Activated B cell treated with CpG ODN at 0.5 μM for 24 hours (primary cell): Measurements from ENCODE around the gene UBP1. TPM values are rescaled to one million over a fixed set of nuclear protein-coding genes. Genes with fewer than 3 reads are reported as not detected.
"Not testable (repeated sequence)": the region's sequence is repeated elsewhere in the genome, so short reads cannot be mapped to it uniquely, and the experiment has no call there.

Experiments
- ATAC-seq: fragments of 200-7000 bp; cut with Tn5 transposase; one replicate; pipeline ENCODE4 v1.10.0; 2021; ENCODE audit warnings: low read depth, mild to moderate bottlenecking, moderate library complexity
- CTCF ChIA-PET: fragments of 350-600 bp; sonication (Branson Sonifier 250); formaldehyde crosslinking; loops from one replicate; lab custom pipeline; 2021; ENCODE audit warnings: antibody characterized with exemption; lab: Charles Lee
- POLR2A ChIA-PET: fragments of 350-600 bp; sonication (Branson Sonifier 250); formaldehyde crosslinking; loops from one replicate; lab custom pipeline; 2021; ENCODE audit warnings: antibody characterized with exemption; lab: Charles Lee
- DNase-seq: peaks from one replicate; pipeline ENCODE4 v3.0.0; 2022
- H3K27ac Mint-ChIP-seq: one replicate; pipeline ENCODE4 v1.8.0; 2020; ENCODE audit warnings: mixed read lengths
- H3K27me3 Mint-ChIP-seq: one replicate; pipeline ENCODE4 v1.8.0; 2021; ENCODE audit warnings: mixed read lengths
- H3K36me3 Mint-ChIP-seq: one replicate; pipeline ENCODE4 v1.8.0; 2021; ENCODE audit warnings: low read depth, mixed read lengths
- H3K4me1 Mint-ChIP-seq: one replicate; pipeline ENCODE4 v1.8.0; 2021; ENCODE audit warnings: mixed read lengths
- H3K4me3 Mint-ChIP-seq: one replicate; pipeline ENCODE4 v1.8.0; 2020; ENCODE audit warnings: mild to moderate bottlenecking, mixed read lengths
- H3K9me3 Mint-ChIP-seq: one replicate; pipeline ENCODE4 v1.8.0; 2020; ENCODE audit warnings: mixed read lengths
- intact Hi-C: fragments of 100-400 bp; cut with micrococcal nuclease; formaldehyde crosslinking; loops from one replicate; pipeline ENCODE4 v1.15.1; 2024
- total RNA-seq: library from RNA; stranded (reverse); gene quantifications from 2 replicates; pipeline ENCODE4 v1.2.3, GENCODE V29; 2022
- TF ChIP-seq, protein P1 (sequence below): fragments of 200-600 bp; IDR thresholded peaks from one replicate; pipeline ENCODE4 v1.8.0; 2022; ENCODE audit warnings: antibody characterized with exemption, mild to moderate bottlenecking

The UBP1 gene
- total RNA-seq, 1 donor from 2014 or later: 68.6 TPM

DNA sequence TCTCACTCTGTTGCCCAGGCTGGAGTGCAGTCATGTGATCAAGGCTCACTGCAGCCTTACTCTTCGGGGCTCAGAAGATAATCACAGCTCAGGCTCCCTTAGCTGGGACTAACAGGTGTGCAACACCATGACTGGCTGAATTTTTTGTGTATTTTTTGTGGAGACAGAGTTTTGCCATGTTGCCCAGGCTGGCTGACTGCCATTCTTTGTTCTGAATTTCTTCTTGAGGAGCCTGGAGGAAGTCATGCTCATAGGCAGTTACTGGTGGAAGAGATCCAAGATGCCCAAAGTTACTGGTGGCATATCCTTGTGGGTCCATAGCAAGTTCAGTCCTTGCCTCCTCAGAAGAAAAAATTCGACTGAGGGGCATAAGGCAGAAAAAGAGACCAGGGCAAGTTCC is 16.6 kb upstream of the UBP1 start:
- CTCF ChIA-PET: no interaction called here

DNA sequence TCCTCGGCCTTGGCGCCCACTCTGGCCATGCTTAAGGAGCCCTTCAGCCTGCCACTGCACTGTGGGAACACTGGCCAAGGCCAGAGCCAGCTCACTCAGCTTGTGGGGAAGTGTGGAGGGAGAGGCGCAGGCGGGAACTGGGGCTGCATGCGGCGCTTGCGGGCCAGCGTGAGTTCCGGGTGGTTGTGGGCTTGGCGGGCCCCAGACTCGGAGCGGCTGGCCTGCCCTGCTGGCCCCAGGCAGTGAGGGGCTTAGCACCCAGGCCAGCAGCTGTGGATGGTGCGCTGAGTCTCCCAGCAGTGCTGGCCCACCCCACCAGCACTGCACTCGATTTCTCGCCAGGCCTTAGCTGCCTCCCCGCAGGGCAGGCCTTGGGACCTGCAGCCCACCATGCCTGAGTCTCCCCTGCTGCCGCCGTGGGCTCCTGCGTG is 13.1 kb upstream of the UBP1 start:
- ChIA-PET CTCF (no interaction called here), POLR2A (no interaction called here)
- peaks cover 3% of the 10 kb centered on the region for H3K4me1 Mint-ChIP-seq
- H3K27ac Mint-ChIP-seq: no peak overlapping the region
- peaks cover 4% of the 10 kb centered on the region for H3K36me3 Mint-ChIP-seq
- H3K9me3 Mint-ChIP-seq: peaks cover 11% of the 10 kb centered on the region
- intact Hi-C loops: no loop called here
- no peak overlapping the region for H3K4me3 Mint-ChIP-seq
- TF ChIP-seq, protein P1, sequence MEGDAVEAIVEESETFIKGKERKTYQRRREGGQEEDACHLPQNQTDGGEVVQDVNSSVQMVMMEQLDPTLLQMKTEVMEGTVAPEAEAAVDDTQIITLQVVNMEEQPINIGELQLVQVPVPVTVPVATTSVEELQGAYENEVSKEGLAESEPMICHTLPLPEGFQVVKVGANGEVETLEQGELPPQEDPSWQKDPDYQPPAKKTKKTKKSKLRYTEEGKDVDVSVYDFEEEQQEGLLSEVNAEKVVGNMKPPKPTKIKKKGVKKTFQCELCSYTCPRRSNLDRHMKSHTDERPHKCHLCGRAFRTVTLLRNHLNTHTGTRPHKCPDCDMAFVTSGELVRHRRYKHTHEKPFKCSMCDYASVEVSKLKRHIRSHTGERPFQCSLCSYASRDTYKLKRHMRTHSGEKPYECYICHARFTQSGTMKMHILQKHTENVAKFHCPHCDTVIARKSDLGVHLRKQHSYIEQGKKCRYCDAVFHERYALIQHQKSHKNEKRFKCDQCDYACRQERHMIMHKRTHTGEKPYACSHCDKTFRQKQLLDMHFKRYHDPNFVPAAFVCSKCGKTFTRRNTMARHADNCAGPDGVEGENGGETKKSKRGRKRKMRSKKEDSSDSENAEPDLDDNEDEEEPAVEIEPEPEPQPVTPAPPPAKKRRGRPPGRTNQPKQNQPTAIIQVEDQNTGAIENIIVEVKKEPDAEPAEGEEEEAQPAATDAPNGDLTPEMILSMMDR: no peak
- DNase-seq: no peak
- ATAC-seq: no peak
- H3K27me3 Mint-ChIP-seq: no peaks in the 10 kb centered on the region

More for the DNA sequence above, 16.6 kb upstream of the UBP1 start:
- TF ChIP-seq, protein P1: no peak
- Mint-ChIP-seq H3K4me1 (peaks cover 3% of the 10 kb centered on the region), H3K27me3 (no peaks in the 10 kb centered on the region), H3K36me3 (peaks cover 16% of the 10 kb centered on the region), H3K27ac (no peak overlapping the region), H3K4me3 (no peak overlapping the region), H3K9me3 (peaks cover 25% of the 10 kb centered on the region)
- POLR2A ChIA-PET: no interaction called here
- ATAC-seq (no peak), DNase-seq (no peak)
- intact Hi-C loops: no loop called here

DNA sequence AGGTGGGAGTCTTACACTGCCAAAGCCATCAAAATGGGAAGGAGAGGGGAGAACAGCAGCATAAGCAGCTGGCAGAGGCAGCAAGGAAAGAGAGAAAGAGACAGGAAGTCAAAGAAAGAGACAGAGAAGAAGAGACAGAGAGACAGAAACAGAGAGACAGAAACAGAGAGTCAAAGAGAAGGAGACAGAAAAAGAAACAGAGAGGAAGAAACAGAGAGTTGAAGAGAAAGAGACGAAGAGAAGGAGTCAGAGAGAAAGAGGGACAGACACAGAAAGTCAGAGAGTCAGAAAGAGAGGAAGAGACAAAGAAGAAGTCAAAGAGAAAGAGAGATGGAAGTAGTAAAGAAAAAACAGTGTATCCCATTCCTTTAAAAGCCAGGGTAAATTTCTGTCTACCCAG is 11.8 kb upstream of the UBP1 start:
- DNase-seq, ATAC-seq, intact Hi-C loops, H3K9me3 Mint-ChIP-seq, H3K4me3 Mint-ChIP-seq, H3K36me3 Mint-ChIP-seq, CTCF ChIA-PET, H3K4me1 Mint-ChIP-seq, POLR2A ChIA-PET, H3K27ac Mint-ChIP-seq, H3K27me3 Mint-ChIP-seq: not testable (repeated sequence)

DNA sequence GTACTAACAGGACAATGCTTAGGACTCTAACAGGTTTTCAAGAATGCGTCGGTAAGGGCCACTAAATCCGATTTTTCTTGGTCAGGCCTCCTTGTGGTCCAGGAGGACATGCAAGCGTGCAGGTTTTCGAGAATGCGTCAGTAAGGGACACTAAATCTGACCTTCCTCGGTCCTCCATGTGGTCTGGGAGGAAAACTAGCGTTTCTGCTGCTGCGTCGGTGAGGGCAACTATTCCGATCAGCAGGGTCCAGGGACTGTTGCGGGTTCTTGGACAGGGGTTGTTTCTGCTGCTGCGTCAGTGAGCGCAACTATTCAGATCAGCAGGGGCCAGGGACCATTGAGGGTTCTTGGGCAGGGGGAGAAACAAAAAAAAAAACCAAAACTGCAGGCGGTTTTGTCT is 7.8 kb upstream of the UBP1 start:
- intact Hi-C loops: loop anchor here (10.0 kb wide), 1 partner anchor 1343 kb away; the partner anchor contains the start of gene GPD1L
- TF ChIP-seq, protein P1: no peak
- no peaks in the 10 kb centered on the region for H3K9me3 Mint-ChIP-seq
- no peaks in the 10 kb centered on the region for H3K36me3 Mint-ChIP-seq
- no peaks in the 10 kb centered on the region for H3K27me3 Mint-ChIP-seq
- no peak for DNase-seq
- no peak overlapping the region for H3K4me3 Mint-ChIP-seq
- ATAC-seq: no peak
- POLR2A ChIA-PET: no interaction called here
- peaks cover 10% of the 10 kb centered on the region for H3K4me1 Mint-ChIP-seq
- CTCF ChIA-PET: no interaction called here
- no peak overlapping the region for H3K27ac Mint-ChIP-seq

DNA sequence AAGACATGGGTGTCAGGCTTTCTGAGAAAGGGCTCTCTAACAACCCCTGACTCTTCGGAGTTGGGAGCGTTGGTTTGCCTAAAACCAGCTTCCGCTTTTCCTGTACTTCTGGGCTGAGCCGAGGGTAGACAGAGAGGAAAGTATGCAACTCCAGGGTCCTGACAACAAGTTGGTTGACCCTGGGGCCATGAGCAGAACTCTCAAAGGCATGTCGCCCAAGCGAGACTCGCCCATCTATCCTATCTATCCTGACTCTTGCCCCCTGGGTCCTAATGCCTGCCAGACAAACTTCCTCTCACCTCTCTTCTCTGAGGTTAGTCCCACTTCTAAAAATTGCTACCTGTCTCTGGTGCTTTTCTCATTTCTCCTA is 7.0 kb upstream of the UBP1 start:
- POLR2A ChIA-PET, H3K4me1 Mint-ChIP-seq, DNase-seq, ATAC-seq, H3K9me3 Mint-ChIP-seq, H3K27me3 Mint-ChIP-seq, CTCF ChIA-PET, H3K27ac Mint-ChIP-seq, H3K36me3 Mint-ChIP-seq: not testable (repeated sequence)
- intact Hi-C loops: loop anchor here (10.0 kb wide), 1 partner anchor 1342 kb away; the partner anchor contains the start of gene GPD1L
- H3K4me3 Mint-ChIP-seq: peak overlapping the region; percentile 77

DNA sequence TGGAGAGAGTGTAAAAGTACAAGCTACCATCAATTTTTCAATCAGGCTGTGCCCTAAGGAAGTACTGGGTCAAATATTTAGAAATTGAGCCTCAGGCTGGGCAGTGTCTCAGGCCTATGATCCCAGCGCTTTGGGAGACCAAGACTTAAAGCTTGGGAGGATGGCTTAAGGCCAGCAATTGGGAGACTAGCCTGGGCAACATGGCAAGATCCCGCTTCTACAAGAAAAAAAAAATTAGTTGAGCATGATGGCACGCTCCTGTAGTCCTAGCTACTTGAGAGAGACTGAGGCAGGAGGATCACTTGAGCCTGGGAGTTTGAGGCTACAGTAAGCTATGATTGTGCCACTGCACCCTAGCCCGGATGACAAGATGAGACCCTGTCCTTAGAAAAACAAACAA is 2.0 kb upstream of the UBP1 start:
- ChIA-PET CTCF (no interaction called here), POLR2A (interaction anchor here (0.7 to 2.5 kb wide), 4 partner anchors 8 to 357 kb away, joined by 3 to 30 read pairs (median 8); partner anchors contain the start of gene PDCD6IP)
- Mint-ChIP-seq H3K27ac (peak overlapping the region; percentile 100), H3K4me1 (peaks cover 40% of the 10 kb centered on the region), H3K9me3 (no peaks in the 10 kb centered on the region), H3K36me3 (peaks cover 8% of the 10 kb centered on the region), H3K27me3 (no peaks in the 10 kb centered on the region), H3K4me3 (peak overlapping the region; percentile 100)
- intact Hi-C loops: loop anchor here (5.0 to 10.0 kb wide), 2 partner anchors 135 to 1337 kb away; partner anchors contain the start of gene GPD1L
- no peak for ATAC-seq
- no peak for DNase-seq
- TF ChIP-seq, protein P1: no peak
